SH-SY5Y (cell line): Measurements from ENCODE around the gene GSTA1.

Experiments used
- GATA2 ChIP-seq: IDR thresholded peaks from 2 replicates; pipeline ENCODE4 v1.6.1; 2011; ENCODE audit warnings: mild to moderate bottlenecking, low read depth, low read length
- GATA3 ChIP-seq: IDR thresholded peaks from 2 replicates; pipeline ENCODE4 v1.6.1; 2011; ENCODE audit warnings: low read depth, mild to moderate bottlenecking, low read length, moderate library complexity

DNA sequence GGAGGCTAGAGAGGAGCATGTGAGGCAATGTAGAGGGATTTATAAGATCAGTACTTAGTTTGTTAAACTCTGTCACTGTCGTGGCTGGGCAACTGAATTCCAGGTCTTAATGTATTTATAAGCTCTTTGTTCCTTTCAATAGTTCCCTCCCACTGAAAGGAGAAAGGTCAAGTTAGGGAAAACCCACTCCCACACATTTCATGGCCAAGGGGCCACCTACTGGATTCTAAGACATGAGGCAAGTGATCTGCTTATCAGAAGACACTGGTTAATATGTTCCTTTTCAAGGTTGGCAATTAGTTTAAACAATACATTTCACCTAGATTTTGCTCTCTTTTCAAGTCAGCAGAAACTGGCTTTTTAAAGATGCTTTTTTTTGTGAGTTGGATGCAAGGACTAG lies 42.4 kb upstream of the GSTA1 start:
- TF ChIP-seq GATA2 (no peak), GATA3 (no peak)
